Mucosa of stomach (tissue), 1 donor: ENCODE results near the gene THSD7A.

Experiments
- H3K27me3 ChIP-seq: one replicate; pipeline ENCODE4 v1.7.0; 2013; ENCODE audit warnings: mild to moderate bottlenecking, low read length; ENCODE audit not compliant: control insufficient read depth, insufficient read depth
- H3K36me3 ChIP-seq: one replicate; pipeline ENCODE4 v1.7.0; 2013; ENCODE audit warnings: low read length; ENCODE audit not compliant: control insufficient read depth, insufficient read depth
- H3K4me1 ChIP-seq: one replicate; pipeline ENCODE4 v1.7.0; 2013; ENCODE audit warnings: mild to moderate bottlenecking, low read length; ENCODE audit not compliant: control insufficient read depth, insufficient read depth
- H3K4me3 ChIP-seq: one replicate; pipeline ENCODE4 v1.7.0; 2013; ENCODE audit warnings: low read length
- H3K9ac ChIP-seq: one replicate; pipeline ENCODE4 v1.7.0; 2013; ENCODE audit warnings: mild to moderate bottlenecking, low read length, moderate library complexity
- H3K9me3 ChIP-seq: one replicate; pipeline ENCODE4 v1.7.0; 2013; ENCODE audit warnings: mild to moderate bottlenecking, low read length, moderate library complexity; ENCODE audit not compliant: control insufficient read depth
- donor health status: Pancreatic carcinoma.

THSD7A gene

GRCh38 chr7:11374629-11375028 is 457.4 kb downstream of the THSD7A start:
- Histone ChIP-seq H3K9ac (no peak overlapping the region), H3K9me3 (no peaks in the 10 kb centered on the region), H3K4me3 (no peak overlapping the region), H3K4me1 (no peaks in the 10 kb centered on the region), H3K36me3 (no peaks in the 10 kb centered on the region), H3K27me3 (no peaks in the 10 kb centered on the region)

DNA sequence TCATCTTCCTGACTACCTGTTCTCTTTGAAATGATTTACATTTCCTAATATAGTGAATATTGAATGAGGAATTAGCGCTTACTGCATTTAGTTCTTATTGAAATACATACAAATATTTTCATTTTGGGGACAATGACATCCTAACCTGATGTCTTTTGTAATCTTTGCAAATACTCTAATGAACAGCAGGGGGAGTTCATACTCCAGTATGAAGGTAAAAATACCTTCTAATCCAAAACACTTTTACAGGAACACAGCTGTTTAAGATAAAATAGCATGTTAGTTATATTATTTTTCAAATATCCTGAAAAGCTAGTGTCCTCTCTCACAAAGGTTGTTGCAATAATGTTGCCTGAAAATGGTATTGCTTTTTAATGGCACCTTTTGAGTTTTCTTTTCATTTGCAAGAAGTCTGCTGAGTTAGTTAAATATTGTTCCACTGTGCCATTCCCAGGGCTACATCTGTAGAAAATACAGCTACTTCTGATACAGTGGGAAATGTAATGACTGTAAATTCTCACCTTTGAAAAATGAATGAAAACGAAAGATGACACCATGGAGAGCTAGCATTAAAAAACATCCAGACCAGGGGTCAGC is 458.4 kb downstream of the THSD7A start:
- Histone ChIP-seq H3K4me3 (no peak overlapping the region), H3K9me3 (no peaks in the 10 kb centered on the region), H3K36me3 (no peaks in the 10 kb centered on the region), H3K9ac (no peak overlapping the region), H3K4me1 (no peaks in the 10 kb centered on the region), H3K27me3 (no peaks in the 10 kb centered on the region)

GRCh38 chr7:11369696-11370095 is 462.3 kb downstream of the THSD7A start:
- Histone ChIP-seq H3K9me3 (no peaks in the 10 kb centered on the region), H3K27me3 (no peaks in the 10 kb centered on the region), H3K4me3 (no peak overlapping the region)

GRCh38 chr7:11366118-11366517 is 465.9 kb downstream of the THSD7A start:
- Histone ChIP-seq H3K4me3 (no peak overlapping the region), H3K36me3 (no peaks in the 10 kb centered on the region), H3K4me1 (no peaks in the 10 kb centered on the region), H3K27me3 (no peaks in the 10 kb centered on the region), H3K9ac (no peak overlapping the region), H3K9me3 (no peaks in the 10 kb centered on the region)

More at GRCh38 chr7:11369696-11370095, 462.3 kb downstream of the THSD7A start:
- H3K36me3 ChIP-seq: no peaks in the 10 kb centered on the region
- no peak overlapping the region for H3K9ac ChIP-seq
- H3K4me1 ChIP-seq: no peaks in the 10 kb centered on the region

DNA sequence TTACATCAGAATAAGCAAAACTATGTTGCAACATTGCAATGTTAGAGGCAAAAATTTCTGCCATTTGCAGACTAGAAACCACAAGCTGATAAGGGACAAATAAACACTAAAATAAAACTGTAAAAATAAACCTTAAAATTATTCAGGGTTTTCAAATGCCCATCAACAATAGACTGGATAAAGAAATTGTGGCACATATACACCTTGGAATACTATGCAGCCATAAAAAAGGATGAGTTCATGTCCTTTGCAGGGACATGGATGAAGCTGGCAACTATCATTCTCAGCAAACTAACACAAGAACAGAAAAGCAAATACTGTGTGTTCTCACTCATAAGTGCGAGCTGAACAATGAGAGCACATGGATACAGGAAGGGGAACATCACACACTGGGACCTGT is 473.4 kb downstream of the THSD7A start:
- Histone ChIP-seq H3K9me3 (no peaks in the 10 kb centered on the region), H3K36me3 (no peaks in the 10 kb centered on the region), H3K27me3 (no peaks in the 10 kb centered on the region), H3K4me3 (no peak overlapping the region), H3K9ac (no peak overlapping the region), H3K4me1 (no peaks in the 10 kb centered on the region)

GRCh38 chr7:11355399-11356005 is 476.5 kb downstream of the THSD7A start:
- H3K9me3 ChIP-seq: no peaks in the 10 kb centered on the region
- no peak overlapping the region for H3K4me3 ChIP-seq
- H3K9ac ChIP-seq: no peak overlapping the region
- no peaks in the 10 kb centered on the region for H3K36me3 ChIP-seq
- H3K4me1 ChIP-seq: no peaks in the 10 kb centered on the region
- H3K27me3 ChIP-seq: peaks cover 3% of the 10 kb centered on the region

DNA sequence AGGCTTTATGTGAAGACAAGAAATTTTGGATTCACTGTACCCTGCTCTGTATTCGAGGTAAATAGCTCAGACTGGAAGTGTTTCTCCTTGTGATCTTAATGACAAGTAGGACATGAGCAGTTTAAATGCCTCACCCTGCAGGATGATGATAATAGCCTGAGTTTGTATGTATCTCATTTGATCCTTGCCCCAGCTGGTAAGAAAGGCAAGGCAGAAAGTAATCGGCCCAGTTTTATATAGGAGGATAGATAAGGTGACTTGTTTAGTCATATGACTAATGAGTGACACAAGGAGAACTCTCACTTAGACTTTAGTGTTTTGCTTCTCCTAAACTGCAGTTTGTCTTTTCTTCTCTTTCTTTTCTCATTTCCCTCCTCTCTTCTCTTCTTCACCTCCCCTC is 485.7 kb downstream of the THSD7A start:
- Histone ChIP-seq H3K4me1 (no peaks in the 10 kb centered on the region), H3K36me3 (no peaks in the 10 kb centered on the region), H3K27me3 (no peaks in the 10 kb centered on the region), H3K9ac (no peak overlapping the region), H3K9me3 (no peaks in the 10 kb centered on the region), H3K4me3 (no peak overlapping the region)

DNA sequence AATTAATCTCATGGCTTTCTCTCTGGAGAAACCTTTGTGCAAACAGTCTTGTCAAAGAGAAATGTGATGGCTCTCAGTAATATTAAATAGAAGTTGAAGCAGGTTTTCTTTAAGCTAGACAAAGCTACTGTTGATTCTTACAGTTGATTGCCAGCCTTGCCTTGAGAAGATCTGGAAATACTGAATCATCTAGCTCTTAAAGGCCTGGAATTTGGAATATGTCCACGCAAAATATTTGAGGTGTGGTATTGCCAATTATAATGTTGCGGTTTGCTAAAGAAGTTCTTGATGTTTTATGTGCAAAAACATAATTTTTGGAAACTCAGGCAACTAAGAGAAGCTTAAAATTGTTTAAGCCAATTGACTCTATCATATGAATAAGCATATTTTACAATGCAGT is 486.4 kb downstream of the THSD7A start:
- H3K27me3 ChIP-seq: no peaks in the 10 kb centered on the region
- no peak overlapping the region for H3K4me3 ChIP-seq
- no peaks in the 10 kb centered on the region for H3K4me1 ChIP-seq
- no peaks in the 10 kb centered on the region for H3K9me3 ChIP-seq
- H3K9ac ChIP-seq: no peak overlapping the region
- H3K36me3 ChIP-seq: no peaks in the 10 kb centered on the region

GRCh38 chr7:11343818-11344413 is 488.1 kb downstream of the THSD7A start:
- no peak overlapping the region for H3K4me3 ChIP-seq
- H3K36me3 ChIP-seq: no peaks in the 10 kb centered on the region
- no peak overlapping the region for H3K9ac ChIP-seq
- no peaks in the 10 kb centered on the region for H3K4me1 ChIP-seq
- no peaks in the 10 kb centered on the region for H3K27me3 ChIP-seq
- no peaks in the 10 kb centered on the region for H3K9me3 ChIP-seq

DNA sequence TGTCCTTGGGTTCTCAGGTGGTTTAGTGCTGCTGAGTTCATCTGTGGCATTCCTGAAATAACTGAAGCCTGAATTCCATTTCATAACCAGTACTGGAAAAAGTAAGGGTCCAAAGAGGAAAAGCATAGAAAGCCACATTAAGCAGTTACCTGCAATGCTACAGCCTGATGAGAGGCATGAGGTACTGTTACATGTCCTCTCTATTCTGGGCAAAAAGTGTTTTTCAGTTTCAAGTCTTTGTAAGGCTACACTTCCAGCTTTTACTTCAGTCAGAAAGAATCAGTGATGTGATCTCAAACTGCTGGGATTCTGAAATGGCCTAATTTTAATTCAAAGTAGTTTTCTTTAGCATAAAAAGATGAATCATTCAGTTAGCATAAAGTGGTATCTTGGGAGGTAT is 488.9 kb downstream of the THSD7A start:
- Histone ChIP-seq H3K36me3 (no peaks in the 10 kb centered on the region), H3K27me3 (no peaks in the 10 kb centered on the region), H3K4me1 (no peaks in the 10 kb centered on the region), H3K9me3 (no peaks in the 10 kb centered on the region), H3K4me3 (no peak overlapping the region), H3K9ac (no peak overlapping the region)

GRCh38 chr7:11341285-11341944 is 490.6 kb downstream of the THSD7A start:
- Histone ChIP-seq H3K9ac (no peak overlapping the region), H3K4me3 (no peak overlapping the region)

DNA sequence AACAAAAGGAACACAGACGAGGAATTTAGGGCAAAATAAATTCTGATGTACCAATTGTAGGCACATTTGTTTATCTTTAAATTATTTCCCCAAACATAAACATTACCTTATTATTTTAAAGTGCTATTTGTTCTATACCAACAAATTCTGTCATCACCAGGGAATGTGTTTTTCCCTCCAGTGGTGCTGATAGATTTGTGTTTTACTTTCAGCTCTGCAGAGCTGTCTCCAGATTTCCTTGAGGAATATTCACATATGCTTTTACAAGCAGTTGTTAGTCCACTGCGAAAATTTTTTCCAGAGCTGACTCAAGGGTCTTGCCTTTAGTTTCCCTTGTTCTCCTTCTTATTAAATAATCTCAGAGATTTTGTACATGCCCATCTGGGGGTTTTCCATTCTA is 495.6 kb downstream of the THSD7A start:
- no peaks in the 10 kb centered on the region for H3K27me3 ChIP-seq
- no peaks in the 10 kb centered on the region for H3K9me3 ChIP-seq
- no peaks in the 10 kb centered on the region for H3K4me1 ChIP-seq
- no peak overlapping the region for H3K9ac ChIP-seq
- H3K36me3 ChIP-seq: no peaks in the 10 kb centered on the region
- no peak overlapping the region for H3K4me3 ChIP-seq

More at GRCh38 chr7:11341285-11341944, 490.6 kb downstream of the THSD7A start:
- no peaks in the 10 kb centered on the region for H3K27me3 ChIP-seq
- H3K4me1 ChIP-seq: no peaks in the 10 kb centered on the region
- no peaks in the 10 kb centered on the region for H3K36me3 ChIP-seq
- H3K9me3 ChIP-seq: no peaks in the 10 kb centered on the region
